A673 (cell line): ENCODE measurements around the gene COX15. TPM values are rescaled to one million over a fixed set of nuclear protein-coding genes. Genes with fewer than 3 reads are reported as not detected.

Experiments used
- BruUV-seq: library from RNA; stranded (reverse); fragments of 400-500 nt; replicated peaks from 2 replicates; lab custom pipeline; 2021; lab: Mats Ljungman, UMichigan
- CTCF ChIA-PET: fragments of 300-600 bp; sonication (Branson Sonifier 250); formaldehyde crosslinking; loops from one replicate; lab custom pipeline; 2022; ENCODE audit warnings: antibody characterized with exemption; lab: Charles Lee
- POLR2A ChIA-PET: fragments of 300-600 bp; sonication (Branson Sonifier 250); formaldehyde crosslinking; loops from one replicate; lab custom pipeline; 2022; ENCODE audit warnings: antibody characterized with exemption; ENCODE audit not compliant: low non-redundant PET; lab: Charles Lee
- DNase-seq: peaks from one replicate; pipeline ENCODE4 v3.0.0-alpha.2; 2015; ENCODE audit warnings: low spot score
- H3K27ac ChIP-seq: fragments of 200-600 bp; sonication (generic); 2 replicates; pipeline ENCODE4 v1.5.1; 2016; ENCODE audit warnings: mixed run types, low read depth, mild to moderate bottlenecking, mixed read lengths, antibody characterized with exemption, low read length; ENCODE audit not compliant: poor library complexity, severe bottlenecking
- H3K27me3 ChIP-seq: fragments of 200-600 bp; sonication (generic); replicated peaks from 2 replicates; pipeline ENCODE4 v1.6.1; 2017; ENCODE audit warnings: mixed run types, low read depth, mild to moderate bottlenecking, mixed read lengths, antibody characterized with exemption, low read length; ENCODE audit not compliant: insufficient read depth, poor library complexity
- H3K36me3 ChIP-seq: fragments of 200-600 bp; sonication (generic); 2 replicates; pipeline ENCODE4 v1.6.1; 2016; ENCODE audit warnings: mixed run types, mild to moderate bottlenecking, mixed read lengths, antibody characterized with exemption, low read length; ENCODE audit not compliant: insufficient read depth, poor library complexity, severe bottlenecking
- H3K4me1 ChIP-seq: fragments of 200-600 bp; sonication (generic); 2 replicates; pipeline ENCODE4 v1.6.1; 2017; ENCODE audit warnings: mixed run types, mild to moderate bottlenecking, mixed read lengths, antibody characterized with exemption, low read length; ENCODE audit not compliant: insufficient read depth, poor library complexity, severe bottlenecking
- H3K4me3 ChIP-seq: fragments of 200-600 bp; sonication (generic); 2 replicates; pipeline ENCODE4 v1.5.1; 2016; ENCODE audit warnings: low read depth, mixed run types, mild to moderate bottlenecking, mixed read lengths, low read length; ENCODE audit not compliant: poor library complexity, severe bottlenecking
- H3K9me3 ChIP-seq: fragments of 200-600 bp; sonication (generic); 2 replicates; pipeline ENCODE4 v1.6.1; 2016; ENCODE audit warnings: mixed run types, low read depth, mild to moderate bottlenecking, mixed read lengths, antibody characterized with exemption, low read length; ENCODE audit not compliant: poor library complexity, severe bottlenecking
- EZH2 ChIP-seq: fragments of 200-600 bp; sonication (generic); IDR thresholded peaks from 2 replicates; pipeline ENCODE4 v1.6.1; 2017; ENCODE audit warnings: borderline replicate concordance, low read depth, mild to moderate bottlenecking, mixed read lengths, antibody characterized with exemption, low read length; ENCODE audit not compliant: poor library complexity, severe bottlenecking
- intact Hi-C: fragments of 100-400 bp; cut with micrococcal nuclease; formaldehyde crosslinking; loops from one replicate; pipeline ENCODE4 v1.10.0; 2022; ENCODE audit not compliant: unreplicated experiment
- total RNA-seq: library from RNA; stranded (reverse); gene quantifications from 2 replicates; pipeline ENCODE4 v1.2.3, GENCODE V29; 2021
- TF ChIP-seq, protein P1 (sequence below): fragments of 300-800, 200-600 bp; sonication (generic); conservative IDR thresholded peaks from 2 replicates; pipeline ENCODE4 v1.5.1; 2017; ENCODE audit warnings: low read depth, mild to moderate bottlenecking, antibody characterized with exemption, low read length, moderate library complexity, mixed read lengths

COX15 gene
- total RNA-seq, 1 experiment from 2014 or later = 46.1 TPM

DNA sequence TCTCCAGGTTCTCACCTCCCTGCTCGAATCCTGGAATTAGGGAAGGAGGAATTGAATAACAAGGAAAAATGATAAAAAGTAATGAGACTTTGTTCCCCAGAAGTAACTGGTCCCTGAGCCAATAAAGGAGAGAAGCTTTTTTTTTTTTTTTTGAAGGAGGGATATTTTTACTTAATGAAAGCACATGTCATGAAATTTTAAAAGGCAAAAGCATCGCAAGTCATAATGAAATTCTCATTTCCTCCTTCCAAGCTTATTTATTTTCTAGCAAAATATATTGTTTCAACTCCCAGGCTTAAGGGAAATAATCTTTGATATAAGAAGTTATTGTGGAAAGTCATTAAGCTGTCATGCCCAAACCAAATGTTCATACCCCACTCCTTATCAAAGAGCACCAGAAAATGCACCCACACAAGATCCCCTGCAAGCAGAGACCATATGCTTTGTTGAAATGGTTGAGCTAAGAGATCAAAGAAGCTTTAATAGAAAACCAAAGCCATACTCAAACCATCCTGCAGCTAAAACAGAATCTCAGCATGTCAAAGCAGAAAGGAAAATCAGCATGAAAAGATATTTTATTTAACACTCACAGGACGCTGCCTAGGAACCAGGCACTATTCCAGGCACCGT, 33.9 kb upstream of the COX15 start:
- Histone ChIP-seq H3K27me3 (no peaks in the 10 kb centered on the region), H3K4me1 (peaks cover 14% of the 10 kb centered on the region), H3K9me3 (no peaks in the 10 kb centered on the region), H3K27ac (no peak overlapping the region), H3K4me3 (no peak overlapping the region), H3K36me3 (no peaks in the 10 kb centered on the region)
- no peak for DNase-seq
- ChIA-PET CTCF (no interaction called here), POLR2A (no interaction called here)
- TF ChIP-seq, protein P1, sequence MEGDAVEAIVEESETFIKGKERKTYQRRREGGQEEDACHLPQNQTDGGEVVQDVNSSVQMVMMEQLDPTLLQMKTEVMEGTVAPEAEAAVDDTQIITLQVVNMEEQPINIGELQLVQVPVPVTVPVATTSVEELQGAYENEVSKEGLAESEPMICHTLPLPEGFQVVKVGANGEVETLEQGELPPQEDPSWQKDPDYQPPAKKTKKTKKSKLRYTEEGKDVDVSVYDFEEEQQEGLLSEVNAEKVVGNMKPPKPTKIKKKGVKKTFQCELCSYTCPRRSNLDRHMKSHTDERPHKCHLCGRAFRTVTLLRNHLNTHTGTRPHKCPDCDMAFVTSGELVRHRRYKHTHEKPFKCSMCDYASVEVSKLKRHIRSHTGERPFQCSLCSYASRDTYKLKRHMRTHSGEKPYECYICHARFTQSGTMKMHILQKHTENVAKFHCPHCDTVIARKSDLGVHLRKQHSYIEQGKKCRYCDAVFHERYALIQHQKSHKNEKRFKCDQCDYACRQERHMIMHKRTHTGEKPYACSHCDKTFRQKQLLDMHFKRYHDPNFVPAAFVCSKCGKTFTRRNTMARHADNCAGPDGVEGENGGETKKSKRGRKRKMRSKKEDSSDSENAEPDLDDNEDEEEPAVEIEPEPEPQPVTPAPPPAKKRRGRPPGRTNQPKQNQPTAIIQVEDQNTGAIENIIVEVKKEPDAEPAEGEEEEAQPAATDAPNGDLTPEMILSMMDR = no peak
- no peak for TF ChIP-seq EZH2
- BruUV-seq = no TSS peak
- intact Hi-C loops = no loop called here

DNA sequence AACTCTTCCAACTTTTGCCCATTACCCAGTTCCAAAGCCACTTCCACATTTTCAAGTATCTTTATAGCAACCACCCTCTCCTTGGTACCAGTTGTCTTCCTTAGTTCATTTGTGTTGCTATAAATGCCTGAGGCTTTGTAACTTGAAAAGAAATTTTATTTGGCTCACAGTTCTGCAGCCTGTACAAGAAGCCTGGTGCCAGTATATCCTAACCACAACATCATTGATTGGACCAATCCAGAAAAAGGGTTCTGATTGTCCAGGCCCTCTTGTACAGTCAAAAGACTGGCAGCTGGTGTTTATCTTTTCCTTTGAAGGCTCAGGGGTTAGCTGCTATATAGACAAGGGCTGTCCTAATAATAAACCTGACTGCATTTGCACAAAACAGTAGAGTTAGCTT, 29.4 kb upstream of the COX15 start:
- H3K9me3 ChIP-seq = no peaks in the 10 kb centered on the region
- no peak overlapping the region for H3K4me3 ChIP-seq
- H3K27me3 ChIP-seq = no peaks in the 10 kb centered on the region
- H3K4me1 ChIP-seq = peaks cover 40% of the 10 kb centered on the region
- intact Hi-C loops = no loop called here
- no TSS peak for BruUV-seq
- no peak for DNase-seq
- ChIA-PET CTCF (no interaction called here), POLR2A (no interaction called here)
- no peak for TF ChIP-seq EZH2
- TF ChIP-seq, protein P1 = no peak
- no peak overlapping the region for H3K27ac ChIP-seq
- peaks cover 6% of the 10 kb centered on the region for H3K36me3 ChIP-seq

DNA sequence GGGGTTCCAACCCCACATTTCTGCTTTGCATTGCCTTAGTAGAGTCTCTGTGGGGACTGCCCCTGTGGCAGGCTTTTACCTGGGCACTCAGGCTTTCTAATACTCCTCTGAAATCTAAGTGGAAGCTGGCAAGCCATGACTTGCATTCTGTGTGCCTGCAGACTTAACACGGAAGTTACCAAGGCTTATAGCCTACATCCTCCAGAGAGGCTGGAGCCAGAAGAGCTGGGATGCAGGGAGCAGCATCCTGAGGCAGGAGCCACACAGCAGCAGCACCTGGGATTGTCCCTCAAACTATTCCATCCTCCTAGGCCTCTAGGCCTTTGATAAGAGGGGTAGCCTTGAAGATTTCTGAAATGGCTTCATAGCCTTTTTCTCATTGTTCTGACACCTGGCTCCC, 28.4 kb upstream of the COX15 start:
- TF ChIP-seq EZH2 = no peak
- TF ChIP-seq, protein P1 = no peak
- peaks cover 40% of the 10 kb centered on the region for H3K4me1 ChIP-seq
- no peak overlapping the region for H3K4me3 ChIP-seq
- H3K27me3 ChIP-seq = no peaks in the 10 kb centered on the region
- BruUV-seq = no TSS peak
- no peak overlapping the region for H3K27ac ChIP-seq
- H3K9me3 ChIP-seq = no peaks in the 10 kb centered on the region
- CTCF ChIA-PET = no interaction called here
- no peak for DNase-seq
- POLR2A ChIA-PET = no interaction called here
- intact Hi-C loops = no loop called here
- peaks cover 17% of the 10 kb centered on the region for H3K36me3 ChIP-seq
